Measurements from ENCODE around the gene RTN4RL1. TPM values are rescaled to one million over a fixed set of nuclear protein-coding genes. Genes with fewer than 3 reads are reported as not detected.
A peak's percentile ranks its signal among the peaks of the same experiment; 100 is the strongest.

Gene RTN4RL1
- total and polyA plus RNA-seq, 2 experiments from 2014 or later: 32.2 to 45.4 TPM

GRCh38 chr17:1951920-1952319 lies 73.2 kb downstream of the RTN4RL1 start:
- H3K4me3 ChIP-seq: no peak overlapping the region
- no peak for DNase-seq (ENCODE audit: low read depth in 1 of 2, low spot score in 1 of 2)
- no peaks in the 10 kb centered on the region for H3K27me3 ChIP-seq
- no peak for TF ChIP-seq CTCF (IDR thresholded peaks at IDR 0.05; ENCODE audit: low read depth, low read length)
- H3K27ac ChIP-seq: no peak overlapping the region
- H3K36me3 ChIP-seq: no peaks in the 10 kb centered on the region
- no peaks in the 10 kb centered on the region for H3K9me3 ChIP-seq (ENCODE audit: low read depth)
- peaks cover 25% of the 10 kb centered on the region for H3K4me1 ChIP-seq (ENCODE audit: low read depth)

DNA sequence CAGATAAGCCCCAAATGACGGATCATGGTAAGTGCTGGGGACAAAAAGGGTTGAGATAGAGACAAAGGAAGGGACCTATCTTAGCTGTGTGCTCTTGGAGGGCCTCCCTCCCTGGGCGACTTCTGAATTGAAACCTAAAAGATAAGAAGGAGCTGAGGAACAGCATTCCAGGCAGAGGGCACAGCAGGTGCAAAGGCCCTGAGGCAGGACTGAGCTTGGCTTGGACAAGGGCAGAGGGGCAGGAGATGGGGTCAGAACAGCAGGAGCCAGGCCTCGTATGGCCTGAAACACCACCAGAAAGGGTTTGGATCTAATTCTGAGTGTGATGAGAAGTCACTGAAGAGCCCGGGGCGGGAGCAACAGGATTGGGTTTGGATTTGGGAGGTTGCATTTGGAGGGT lies 75.4 kb downstream of the RTN4RL1 start:
- peak overlapping the region; percentile 96 for H3K27ac ChIP-seq
- no peaks in the 10 kb centered on the region for H3K36me3 ChIP-seq
- TF ChIP-seq CTCF (IDR thresholded peaks at IDR 0.05; ENCODE audit: low read depth, low read length): no peak
- peaks cover 32% of the 10 kb centered on the region for H3K4me1 ChIP-seq (ENCODE audit: low read depth)
- DNase-seq (ENCODE audit: low read depth in 1 of 2, low spot score in 1 of 2): no peak
- no peak overlapping the region for H3K4me3 ChIP-seq
- H3K9me3 ChIP-seq (ENCODE audit: low read depth): no peaks in the 10 kb centered on the region
- no peaks in the 10 kb centered on the region for H3K27me3 ChIP-seq

- Histone ChIP-seq H3K36me3 (no peaks in the 10 kb centered on the region), H3K9me3 (ENCODE audit: low read depth) (no peaks in the 10 kb centered on the region), H3K4me3 (no peak overlapping the region), H3K27me3 (no peaks in the 10 kb centered on the region), H3K4me1 (ENCODE audit: low read depth) (peaks cover 34% of the 10 kb centered on the region), H3K27ac (peak overlapping the region; percentile 96)
- no peak for DNase-seq (ENCODE audit: low read depth in 1 of 2, low spot score in 1 of 2)
- no peak for TF ChIP-seq CTCF (IDR thresholded peaks at IDR 0.05; ENCODE audit: low read depth, low read length)
Measured at GRCh38 chr17:1948517-1948825, 76.7 kb downstream of the RTN4RL1 start.

GRCh38 chr17:1947743-1948516 lies 77.2 kb downstream of the RTN4RL1 start:
- no peaks in the 10 kb centered on the region for H3K9me3 ChIP-seq (ENCODE audit: low read depth)
- peak in 1 of 2 donors; percentile 59 for DNase-seq (ENCODE audit: low read depth in 1 of 2, low spot score in 1 of 2)
- no peaks in the 10 kb centered on the region for H3K36me3 ChIP-seq
- no peaks in the 10 kb centered on the region for H3K27me3 ChIP-seq
- TF ChIP-seq CTCF (IDR thresholded peaks at IDR 0.05; ENCODE audit: low read depth, low read length): no peak
- H3K4me1 ChIP-seq (ENCODE audit: low read depth): peaks cover 36% of the 10 kb centered on the region
- peak overlapping the region; percentile 96 for H3K27ac ChIP-seq
- no peak overlapping the region for H3K4me3 ChIP-seq

DNA sequence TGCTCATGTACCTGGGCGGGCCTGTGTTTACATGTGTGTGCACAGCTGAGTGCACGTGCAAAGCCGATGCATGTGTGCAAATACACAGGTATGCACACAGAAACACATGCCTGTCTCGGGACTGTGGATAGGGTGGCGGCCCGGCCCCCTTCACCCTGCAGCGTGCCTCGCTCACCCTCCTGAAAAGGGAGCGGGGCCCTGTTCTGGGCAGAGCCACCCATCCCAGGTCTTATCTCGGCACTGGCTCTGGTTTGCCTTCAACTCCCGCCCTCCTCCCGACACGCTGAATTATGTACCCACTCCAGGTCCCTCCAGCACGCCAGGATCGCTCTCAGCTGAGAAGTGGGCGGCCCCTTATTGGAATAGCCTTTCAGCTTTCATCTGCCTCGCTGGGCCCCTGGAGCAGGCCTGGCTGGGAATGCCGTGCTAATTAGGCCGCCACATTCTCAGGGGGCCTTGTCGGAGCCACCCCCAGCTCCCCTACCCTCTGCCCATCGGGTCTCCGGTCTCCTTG lies 77.8 kb downstream of the RTN4RL1 start:
- H3K4me1 ChIP-seq (ENCODE audit: low read depth): peaks cover 36% of the 10 kb centered on the region
- no peaks in the 10 kb centered on the region for H3K36me3 ChIP-seq
- H3K9me3 ChIP-seq (ENCODE audit: low read depth): no peaks in the 10 kb centered on the region
- TF ChIP-seq CTCF (IDR thresholded peaks at IDR 0.05; ENCODE audit: low read depth, low read length): no peak
- H3K4me3 ChIP-seq: no peak overlapping the region
- no peaks in the 10 kb centered on the region for H3K27me3 ChIP-seq
- DNase-seq (ENCODE audit: low read depth in 1 of 2, low spot score in 1 of 2): peak in 1 of 2 donors; percentile 89
- H3K27ac ChIP-seq: peak overlapping the region; percentile 96
